Activated T-cell treated with anti-CD3 and anti-CD28 coated beads, Interleukin-2, amount 50 U/mL, for 72 hours (primary cell): ENCODE results near the gene TBX15. TPM values are rescaled to one million over a fixed set of nuclear protein-coding genes. Genes with fewer than 3 reads are reported as not detected.

ENCODE experiments used
- ATAC-seq, 2 donors: fragments of 150-1000 bp; cut with Tn5 transposase; replicated peaks in 1 of 2; 2 replicates each; pipeline ENCODE4 v1.10.0; 2021; ENCODE audit warnings: moderate library complexity in 2 of 2, mild to moderate bottlenecking in 1 of 2
- DNase-seq, 2 donors: peaks; one replicate each; pipeline ENCODE4 v3.0.0; 2021 to 2022; ENCODE audit warnings: mixed read lengths in 1 of 2
- H3K27ac Mint-ChIP-seq: one replicate; pipeline ENCODE4 v1.8.0; 2022; ENCODE audit warnings: mild to moderate bottlenecking, moderate library complexity, mixed read lengths
- H3K27me3 Mint-ChIP-seq: one replicate; pipeline ENCODE4 v1.8.0; 2022; ENCODE audit warnings: low read depth, mixed read lengths
- H3K36me3 Mint-ChIP-seq, 2 donors: one replicate each; pipeline ENCODE4 v1.8.0; 2022; ENCODE audit warnings: mixed read lengths in 2 of 2, mild to moderate bottlenecking in 1 of 2; ENCODE audit not compliant: insufficient read depth in 2 of 2
- H3K4me1 Mint-ChIP-seq: one replicate; pipeline ENCODE4 v1.8.0; 2022; ENCODE audit warnings: low read depth, mixed read lengths
- H3K4me3 Mint-ChIP-seq, 2 donors: one replicate each; pipeline ENCODE4 v1.8.0; 2022; ENCODE audit warnings: mild to moderate bottlenecking in 2 of 2, mixed read lengths in 2 of 2, moderate library complexity in 2 of 2
- H3K9me3 Mint-ChIP-seq, 2 donors: one replicate each; pipeline ENCODE4 v1.8.0; 2022; ENCODE audit warnings: mixed read lengths in 2 of 2
- total RNA-seq, 2 donors: library from RNA; stranded (reverse); gene quantifications; one replicate each; pipeline ENCODE4 v1.2.3, GENCODE V29; 2022

Gene TBX15
- total RNA-seq, 2 donors from 2014 or later: 0.07 to 0.10 TPM

- H3K36me3 Mint-ChIP-seq: no peaks in the 10 kb centered on the region
- H3K4me1 Mint-ChIP-seq: no peaks in the 10 kb centered on the region
- H3K9me3 Mint-ChIP-seq: no peaks in the 10 kb centered on the region
- DNase-seq: no peak
- no peak overlapping the region for H3K27ac Mint-ChIP-seq
- no peak overlapping the region for H3K4me3 Mint-ChIP-seq
- no peak for ATAC-seq
- H3K27me3 Mint-ChIP-seq: no peaks in the 10 kb centered on the region
These were observed 89.4 kb downstream of the TBX15 start for GRCh38 chr1:118898712-118899111.

- H3K9me3 Mint-ChIP-seq: no peaks in the 10 kb centered on the region
- H3K27me3 Mint-ChIP-seq: no peaks in the 10 kb centered on the region
- no peak overlapping the region for H3K27ac Mint-ChIP-seq
- no peak overlapping the region for H3K4me3 Mint-ChIP-seq
- no peaks in the 10 kb centered on the region for H3K4me1 Mint-ChIP-seq
- ATAC-seq (no peak), DNase-seq (no peak)
- H3K36me3 Mint-ChIP-seq: no peaks in the 10 kb centered on the region
These were observed 91.7 kb downstream of the TBX15 start for GRCh38 chr1:118896416-118896815.

DNA sequence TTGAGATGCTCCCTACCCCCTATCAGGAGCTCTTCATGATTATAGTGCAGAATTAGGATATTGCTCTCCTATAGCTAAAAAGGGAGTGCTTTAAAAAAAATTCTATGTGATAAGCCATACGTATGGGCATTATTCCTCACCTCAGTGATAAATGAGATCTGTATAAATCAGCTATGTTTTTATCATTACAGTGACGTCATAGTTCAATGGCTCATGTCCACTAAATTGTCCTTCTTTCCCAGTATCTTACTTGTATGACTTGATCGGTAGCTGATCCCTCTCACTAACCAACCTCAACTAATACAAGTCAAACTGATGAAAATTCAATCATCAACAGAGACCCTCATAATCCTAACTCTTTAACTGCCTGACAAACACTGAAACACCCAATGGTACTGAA lies 93.3 kb downstream of the TBX15 start:
- H3K36me3 Mint-ChIP-seq: no peaks in the 10 kb centered on the region
- DNase-seq (no peak), ATAC-seq (no peak)
- H3K27me3 Mint-ChIP-seq: no peaks in the 10 kb centered on the region
- H3K9me3 Mint-ChIP-seq: peaks cover 0 to 3% of the 10 kb centered on the region in 2 donors
- H3K27ac Mint-ChIP-seq: no peak overlapping the region
- H3K4me3 Mint-ChIP-seq: no peak overlapping the region
- no peaks in the 10 kb centered on the region for H3K4me1 Mint-ChIP-seq

- no peaks in the 10 kb centered on the region for H3K4me1 Mint-ChIP-seq
- ATAC-seq: no peak
- no peaks in the 10 kb centered on the region for H3K27me3 Mint-ChIP-seq
- H3K9me3 Mint-ChIP-seq: peaks cover 2 to 3% of the 10 kb centered on the region in 2 donors
- H3K36me3 Mint-ChIP-seq: no peaks in the 10 kb centered on the region
- no peak for DNase-seq
- H3K4me3 Mint-ChIP-seq: no peak overlapping the region
- H3K27ac Mint-ChIP-seq: no peak overlapping the region
These were observed 97.2 kb downstream of the TBX15 start for GRCh38 chr1:118890851-118891384.

GRCh38 chr1:118884946-118885345 lies 103.2 kb downstream of the TBX15 start:
- Mint-ChIP-seq H3K27me3 (no peaks in the 10 kb centered on the region), H3K36me3 (no peaks in the 10 kb centered on the region), H3K9me3 (peaks cover 0 to 2% of the 10 kb centered on the region in 2 donors), H3K4me1 (no peaks in the 10 kb centered on the region), H3K4me3 (no peak overlapping the region), H3K27ac (no peak overlapping the region)
- DNase-seq (no peak), ATAC-seq (no peak)

DNA sequence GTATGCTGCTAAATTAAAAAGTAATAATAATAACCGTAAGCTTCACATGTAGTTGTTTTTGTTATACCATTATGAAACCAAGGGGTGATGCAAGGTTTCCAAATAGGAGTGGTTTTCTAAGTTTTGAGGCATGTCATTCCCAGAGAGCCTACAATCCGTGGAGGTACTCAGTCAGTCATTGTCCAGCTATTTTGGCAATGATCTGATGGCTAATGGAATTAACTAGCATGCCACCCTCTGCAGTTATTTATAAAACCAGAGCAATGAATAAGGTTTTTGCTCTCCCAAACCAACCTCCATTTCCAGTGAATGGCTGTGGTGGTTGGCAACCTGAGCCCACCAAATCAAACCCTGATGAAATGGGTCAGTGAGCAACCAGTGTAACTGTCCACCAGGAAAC lies 106.4 kb downstream of the TBX15 start:
- H3K36me3 Mint-ChIP-seq: no peaks in the 10 kb centered on the region
- DNase-seq: no peak
- ATAC-seq: no peak
- no peak overlapping the region for H3K27ac Mint-ChIP-seq
- no peaks in the 10 kb centered on the region for H3K4me1 Mint-ChIP-seq
- H3K4me3 Mint-ChIP-seq: no peak overlapping the region
- peaks cover 0 to under 1% of the 10 kb centered on the region in 2 donors for H3K9me3 Mint-ChIP-seq
- no peaks in the 10 kb centered on the region for H3K27me3 Mint-ChIP-seq

DNA sequence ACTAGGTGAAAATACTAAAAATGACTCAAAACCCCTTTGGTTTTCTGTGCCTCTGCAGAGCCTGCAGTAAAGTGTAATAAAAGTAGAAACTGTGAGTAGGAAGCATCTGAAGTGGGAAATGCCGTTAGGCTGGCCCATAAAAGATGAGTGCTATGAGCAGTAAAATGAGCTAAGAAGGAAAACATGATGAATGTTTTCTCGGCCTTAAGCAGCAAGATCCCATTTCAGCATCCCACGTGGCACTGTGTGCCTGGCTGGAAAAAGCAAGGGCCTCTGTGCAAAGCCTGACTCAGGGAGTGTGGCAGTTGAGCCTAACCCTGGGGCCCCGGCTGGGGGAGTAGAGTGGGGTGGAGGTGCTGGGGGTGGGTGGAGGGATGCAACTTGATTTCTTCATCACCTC lies 109.5 kb downstream of the TBX15 start:
- H3K9me3 Mint-ChIP-seq: peaks cover 0 to 2% of the 10 kb centered on the region in 2 donors

DNA sequence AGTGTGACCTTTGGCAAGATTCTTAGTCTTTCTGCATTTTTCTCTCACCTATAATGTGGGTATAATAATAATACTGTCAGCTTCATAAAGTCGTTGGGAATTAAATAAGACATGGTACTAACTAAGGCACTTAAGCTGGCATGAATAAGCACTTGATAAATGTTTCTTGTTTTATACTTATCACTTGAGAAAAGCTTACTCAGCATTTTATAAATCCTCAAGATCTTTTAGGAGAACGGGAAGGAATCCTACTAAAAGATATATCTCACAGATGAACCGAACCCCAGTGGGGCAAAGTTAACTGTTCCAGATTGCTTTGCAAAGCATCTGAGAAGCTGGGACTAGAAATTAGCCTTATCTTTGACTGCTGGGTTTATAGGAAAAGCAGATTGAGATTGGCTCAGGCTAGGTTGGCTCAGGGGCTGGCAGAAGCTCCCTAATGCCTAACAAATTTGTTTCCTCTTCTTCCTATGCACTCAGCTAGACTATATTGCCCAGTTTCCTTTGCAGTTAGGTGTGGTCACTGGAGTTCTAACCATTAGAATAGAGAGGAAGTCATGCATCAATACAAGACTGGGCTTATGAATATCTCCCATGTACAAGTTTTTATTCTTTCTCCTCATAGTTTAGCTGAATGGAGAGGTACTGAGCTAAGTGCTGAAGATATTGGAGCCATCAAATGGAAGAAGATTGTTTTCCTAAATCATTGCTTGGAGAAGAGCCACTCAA lies 110.3 kb downstream of the TBX15 start:
- DNase-seq: no peak
- Mint-ChIP-seq H3K27ac (no peak overlapping the region), H3K27me3 (no peaks in the 10 kb centered on the region), H3K4me1 (no peaks in the 10 kb centered on the region), H3K36me3 (no peaks in the 10 kb centered on the region), H3K9me3 (peaks cover 0 to 2% of the 10 kb centered on the region in 2 donors), H3K4me3 (no peak overlapping the region)
- no peak for ATAC-seq

More for the DNA sequence above, 109.5 kb downstream of the TBX15 start:
- H3K27me3 Mint-ChIP-seq: no peaks in the 10 kb centered on the region
- no peaks in the 10 kb centered on the region for H3K36me3 Mint-ChIP-seq
- H3K27ac Mint-ChIP-seq: no peak overlapping the region
- DNase-seq (no peak), ATAC-seq (no peak)
- H3K4me3 Mint-ChIP-seq: no peak overlapping the region
- H3K4me1 Mint-ChIP-seq: no peaks in the 10 kb centered on the region

DNA sequence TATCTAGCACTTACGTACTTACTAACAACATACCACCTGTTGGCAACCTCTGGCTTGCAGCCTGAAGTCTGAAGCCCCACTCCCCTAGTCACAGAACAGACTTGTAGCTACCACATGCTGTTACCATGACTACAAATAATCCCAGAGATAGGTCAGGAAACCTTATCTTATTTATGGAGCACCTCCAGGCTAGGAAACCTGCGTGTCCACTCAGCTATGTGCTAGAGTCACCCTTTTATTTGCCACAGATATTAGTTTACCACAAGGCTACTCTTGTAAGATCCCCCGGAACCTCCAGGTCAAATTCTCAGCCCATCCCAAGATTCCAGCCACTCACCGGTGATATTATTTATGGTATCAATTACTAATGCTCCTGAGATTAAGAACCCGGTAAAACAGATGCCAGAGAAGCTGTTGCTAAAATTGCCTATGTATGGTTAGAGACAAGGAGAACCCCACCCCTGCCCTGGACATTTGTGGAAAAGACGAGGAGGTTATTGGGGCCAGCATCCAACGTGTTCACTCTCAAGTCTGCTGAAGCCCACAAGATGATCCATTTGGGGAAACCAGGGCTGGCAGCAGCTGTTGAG lies 116.5 kb downstream of the TBX15 start:
- Mint-ChIP-seq H3K27me3 (no peaks in the 10 kb centered on the region), H3K9me3 (peaks cover 0 to 3% of the 10 kb centered on the region in 2 donors), H3K27ac (no peak overlapping the region), H3K4me1 (no peaks in the 10 kb centered on the region), H3K36me3 (no peaks in the 10 kb centered on the region), H3K4me3 (no peak overlapping the region)
- ATAC-seq: no peak
- DNase-seq: no peak

DNA sequence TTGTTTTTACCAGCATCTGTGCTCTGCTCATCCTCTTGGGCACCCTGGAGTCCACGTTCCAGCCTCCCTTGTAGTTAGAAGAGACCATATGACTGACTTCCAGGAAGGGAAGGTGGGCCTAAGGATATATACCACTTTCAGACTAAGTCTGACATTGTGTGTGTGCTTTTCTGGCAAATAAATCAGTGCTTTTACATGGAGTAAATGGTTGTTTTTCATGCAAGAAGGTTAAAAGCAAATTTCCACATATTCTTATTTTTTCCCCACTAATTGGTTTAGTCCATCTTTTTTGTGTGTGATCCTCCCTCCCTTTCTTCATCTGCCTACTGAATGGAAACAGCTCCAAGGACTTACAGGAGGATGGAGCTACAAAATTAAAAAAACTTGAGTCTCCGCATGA lies 119.8 kb downstream of the TBX15 start:
- H3K36me3 Mint-ChIP-seq: no peaks in the 10 kb centered on the region
- no peaks in the 10 kb centered on the region for H3K4me1 Mint-ChIP-seq
- DNase-seq (no peak), ATAC-seq (no peak)
- H3K27me3 Mint-ChIP-seq: no peaks in the 10 kb centered on the region
- no peak overlapping the region for H3K4me3 Mint-ChIP-seq
- no peak overlapping the region for H3K27ac Mint-ChIP-seq
- peaks cover 0 to 5% of the 10 kb centered on the region in 2 donors for H3K9me3 Mint-ChIP-seq

DNA sequence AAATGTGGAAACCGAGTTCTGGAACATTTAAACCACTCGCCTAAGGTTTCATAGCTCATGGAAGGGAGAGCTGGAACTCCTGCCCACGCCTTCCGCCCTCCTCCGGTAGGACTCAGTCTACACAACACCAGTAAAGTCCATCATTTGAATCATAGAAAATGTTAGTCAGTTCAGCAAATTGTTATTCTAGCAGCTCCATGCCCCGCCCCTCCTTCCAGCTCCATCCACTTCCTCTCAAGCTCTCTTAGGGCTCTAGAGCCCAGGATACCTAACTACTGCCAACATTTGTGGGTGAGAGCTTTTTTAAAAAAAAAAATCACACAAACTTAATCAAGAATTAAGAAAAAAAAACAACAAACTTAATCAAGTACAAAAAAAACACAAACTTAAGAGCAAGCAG lies 121.8 kb downstream of the TBX15 start:
- Mint-ChIP-seq H3K36me3 (no peaks in the 10 kb centered on the region), H3K4me1 (no peaks in the 10 kb centered on the region), H3K4me3 (no peak overlapping the region), H3K9me3 (peaks cover 0 to 5% of the 10 kb centered on the region in 2 donors), H3K27ac (no peak overlapping the region), H3K27me3 (no peaks in the 10 kb centered on the region)
- DNase-seq (no peak), ATAC-seq (no peak)

GRCh38 chr1:118863688-118864087 lies 124.5 kb downstream of the TBX15 start:
- H3K4me3 Mint-ChIP-seq: no peak overlapping the region
- peaks cover 0 to 4% of the 10 kb centered on the region in 2 donors for H3K9me3 Mint-ChIP-seq
- H3K27ac Mint-ChIP-seq: no peak overlapping the region
- H3K4me1 Mint-ChIP-seq: no peaks in the 10 kb centered on the region
- no peaks in the 10 kb centered on the region for H3K27me3 Mint-ChIP-seq
- no peak for ATAC-seq
- no peak for DNase-seq
- no peaks in the 10 kb centered on the region for H3K36me3 Mint-ChIP-seq

- Mint-ChIP-seq H3K4me3 (no peak overlapping the region), H3K9me3 (peaks cover 0 to 4% of the 10 kb centered on the region in 2 donors), H3K27me3 (no peaks in the 10 kb centered on the region), H3K36me3 (no peaks in the 10 kb centered on the region), H3K4me1 (no peaks in the 10 kb centered on the region), H3K27ac (no peak overlapping the region)
- DNase-seq (no peak), ATAC-seq (no peak)
These were observed 125.4 kb downstream of the TBX15 start for GRCh38 chr1:118862755-118863154.
